Liver (tissue), 9 donors: Measurements from ENCODE around the gene PPP3CA. TPM values are rescaled to one million over a fixed set of nuclear protein-coding genes. Genes with fewer than 3 reads are reported as not detected.

Experiments
- DNase-seq: peaks from one replicate; pipeline ENCODE4 v3.0.0-alpha.2; 2017; ENCODE audit warnings: low spot score
- H3K27ac ChIP-seq, 2 donors: one replicate each; pipeline ENCODE4 v1.7.0; 2013; ENCODE audit warnings: inconsistent platforms in 2 of 2, low read length in 2 of 2, control low read depth in 1 of 2, low read depth in 1 of 2, mild to moderate bottlenecking in 1 of 2
- H3K27me3 ChIP-seq, 4 donors: one replicate each; pipeline versions ENCODE4 v1.6.1 to v1.7.0; 2013; ENCODE audit warnings: low read length in 3 of 4, inconsistent platforms in 1 of 4, mild to moderate bottlenecking in 1 of 4, moderate library complexity in 1 of 4; ENCODE audit not compliant: control insufficient read depth in 4 of 4, insufficient read depth in 4 of 4
- H3K36me3 ChIP-seq, 4 donors: one replicate each; pipeline versions ENCODE4 v1.6.1 to v1.7.0; 2013; ENCODE audit warnings: low read length in 3 of 4, mild to moderate bottlenecking in 3 of 4, low read depth in 1 of 4, moderate library complexity in 1 of 4; ENCODE audit not compliant: control insufficient read depth in 4 of 4, insufficient read depth in 3 of 4
- H3K4me1 ChIP-seq, 4 donors: one replicate each; pipeline versions ENCODE4 v1.6.1 to v1.7.0; 2013; ENCODE audit warnings: low read length in 3 of 4, mild to moderate bottlenecking in 3 of 4, moderate library complexity in 1 of 4; ENCODE audit not compliant: control insufficient read depth in 4 of 4, insufficient read depth in 4 of 4
- H3K4me3 ChIP-seq, 3 donors: one replicate each; pipeline versions ENCODE4 v1.6.1 to v1.7.0; 2013; ENCODE audit warnings: low read length in 3 of 3, control low read depth in 1 of 3, low read depth in 1 of 3, mild to moderate bottlenecking in 1 of 3
- H3K9ac ChIP-seq, 2 donors: one replicate each; pipeline ENCODE4 v1.7.0; 2013; ENCODE audit warnings: low read length in 2 of 2, mild to moderate bottlenecking in 2 of 2, moderate library complexity in 2 of 2, control low read depth in 1 of 2, low read depth in 1 of 2
- H3K9me3 ChIP-seq, 4 donors: one replicate each; pipeline versions ENCODE4 v1.6.1 to v1.7.0; 2013; ENCODE audit warnings: low read length in 3 of 4; ENCODE audit not compliant: control insufficient read depth in 4 of 4
- CTCF ChIP-seq: fragments of 150-350 bp; IDR thresholded peaks from 2 replicates; pipeline ENCODE4 v1.5.1; 2017; ENCODE audit warnings: improper control_type of control experiment, low read depth, low read length; ENCODE audit not compliant: missing input control
- FOXA1 ChIP-seq: IDR thresholded peaks from 2 replicates; pipeline ENCODE4 v1.6.1; 2016; ENCODE audit warnings: antibody characterized with exemption
- GABPA ChIP-seq, 2 donors: IDR thresholded peaks in 1 of 2; conservative IDR thresholded peaks in 1 of 2; 2 replicates each; pipeline ENCODE4 v1.6.1; 2016; ENCODE audit warnings: antibody characterized with exemption in 2 of 2, mild to moderate bottlenecking in 1 of 2, moderate library complexity in 1 of 2
- HNF4A ChIP-seq, 2 donors: conservative IDR thresholded peaks; 2 replicates each; pipeline ENCODE4 v1.6.1; 2016; ENCODE audit warnings: antibody characterized with exemption in 2 of 2, mild to moderate bottlenecking in 2 of 2
- NR2F2 ChIP-seq: IDR thresholded peaks from 2 replicates; pipeline ENCODE4 v1.6.1; 2016; ENCODE audit warnings: antibody characterized with exemption
- REST ChIP-seq: IDR thresholded peaks from 2 replicates; pipeline ENCODE4 v1.6.1; 2016; ENCODE audit warnings: antibody characterized with exemption, mild to moderate bottlenecking
- RXRA ChIP-seq, 2 donors: IDR thresholded peaks; 2 replicates each; pipeline ENCODE4 v1.6.1; 2017 to 2018; ENCODE audit warnings: antibody characterized with exemption in 2 of 2, mild to moderate bottlenecking in 1 of 2
- SP1 ChIP-seq: IDR thresholded peaks from 2 replicates; pipeline ENCODE4 v1.6.1; 2018; ENCODE audit warnings: antibody characterized with exemption, mild to moderate bottlenecking
- TAF1 ChIP-seq: conservative IDR thresholded peaks from 2 replicates; pipeline ENCODE4 v1.6.1; 2016; ENCODE audit warnings: antibody characterized with exemption, mild to moderate bottlenecking
- ZBTB33 ChIP-seq: IDR thresholded peaks from 2 replicates; pipeline ENCODE4 v1.6.1; 2016; ENCODE audit warnings: antibody characterized with exemption
- WGBS: extraction: QIAGEN DNeasy Blood & Tissue Kit; methylation state at CpG from one replicate; pipeline ENCODE4 v1.1.7; 2013; 5-methylcytosine and 5-hydroxymethylcytosine counted together
- polyA plus RNA-seq, 2 donors: library from polyadenylated mRNA; stranded (reverse) in 1 of 2; unstranded in 1 of 2; fragments of 200-250 nt in 1 of 2; fragments of >200 nt in 1 of 2; fragmentation: Nextera tagmentation in 1 of 2; extraction: Ambion mirVana in 1 of 2; gene quantifications; one replicate each; pipeline versions ENCODE4 v1.2.1 to v1.2.3, GENCODE V29; 2013 to 2015
- total RNA-seq, 2 donors: library from RNA; depleted of rRNA; stranded (reverse); fragments of >200 nt; gene quantifications; one replicate each; pipeline ENCODE4 v1.2.3, GENCODE V29; 2014
- donor health status: healthy.
- donor health status: healthy.
- donor health status: healthy.
- donor health status: healthy.
- donor health status: healthy.

PPP3CA gene
- total and polyA plus RNA-seq, 4 donors = 3.6 to 18.2 (median 14.2) TPM

GRCh38 chr4:101299021-101299420 lies 48.3 kb downstream of the PPP3CA start:
- H3K27me3 ChIP-seq = no peaks in the 10 kb centered on the region
- 97% methylated on average over 2 of the region's 2 CpGs for WGBS
- no peak for TF ChIP-seq SP1
- TF ChIP-seq RXRA (IDR thresholded peaks at IDR 0.05) = no peak
- no peak for TF ChIP-seq CTCF
- no peak for TF ChIP-seq FOXA1
- no peak for TF ChIP-seq TAF1
- H3K9me3 ChIP-seq = no peaks in the 10 kb centered on the region
- no peaks in the 10 kb centered on the region for H3K36me3 ChIP-seq
- DNase-seq = no peak
- H3K9ac ChIP-seq = no peak overlapping the region
- H3K4me3 ChIP-seq = no peak overlapping the region
- no peak overlapping the region for H3K27ac ChIP-seq
- H3K4me1 ChIP-seq = no peaks in the 10 kb centered on the region

- DNase-seq = no peak
- no peaks in the 10 kb centered on the region for H3K9me3 ChIP-seq
- peaks cover 0 to 2% (median 0%) of the 10 kb centered on the region in 4 donors for H3K4me1 ChIP-seq
- no peak overlapping the region for H3K9ac ChIP-seq
- H3K36me3 ChIP-seq = no peaks in the 10 kb centered on the region
- H3K27ac ChIP-seq = no peak overlapping the region
- H3K4me3 ChIP-seq = no peak overlapping the region
- H3K27me3 ChIP-seq = no peaks in the 10 kb centered on the region
- TF ChIP-seq HNF4A (conservative IDR thresholded peaks at IDR 0.05) = no peak
- TF ChIP-seq NR2F2 = no peak
- TF ChIP-seq FOXA1 = no peak
- no peak for TF ChIP-seq ZBTB33
- TF ChIP-seq CTCF = no peak
- no peak for TF ChIP-seq GABPA (IDR thresholded peaks at IDR 0.05 in 1 of 2, conservative IDR thresholded peaks at IDR 0.05 in 1 of 2)
- TF ChIP-seq TAF1 = no peak
- no peak for TF ChIP-seq SP1
- no peak for TF ChIP-seq REST
These were observed 51.6 kb downstream of the PPP3CA start for GRCh38 chr4:101295691-101296090.
